Occipital lobe (tissue), 2 donors: ENCODE measurements around the gene GGPS1. TPM values are rescaled to one million over a fixed set of nuclear protein-coding genes. Genes with fewer than 3 reads are reported as not detected.
"Not testable (repeated sequence)": the region's sequence is repeated elsewhere in the genome, so short reads cannot be mapped to it uniquely, and the experiment has no call there.

Experiments
- DNase-seq: peaks from one replicate; lab custom pipeline; 2025; lab: John Stamatoyannopoulos, UW
- total RNA-seq: library from RNA; depleted of rRNA; stranded (reverse); fragments of >200 nt; gene quantifications from one replicate; pipeline ENCODE4 v1.2.3, GENCODE V29; 2014

GGPS1 gene
- total RNA-seq, 1 donor from 2014 or later, result 35.2 TPM

DNA sequence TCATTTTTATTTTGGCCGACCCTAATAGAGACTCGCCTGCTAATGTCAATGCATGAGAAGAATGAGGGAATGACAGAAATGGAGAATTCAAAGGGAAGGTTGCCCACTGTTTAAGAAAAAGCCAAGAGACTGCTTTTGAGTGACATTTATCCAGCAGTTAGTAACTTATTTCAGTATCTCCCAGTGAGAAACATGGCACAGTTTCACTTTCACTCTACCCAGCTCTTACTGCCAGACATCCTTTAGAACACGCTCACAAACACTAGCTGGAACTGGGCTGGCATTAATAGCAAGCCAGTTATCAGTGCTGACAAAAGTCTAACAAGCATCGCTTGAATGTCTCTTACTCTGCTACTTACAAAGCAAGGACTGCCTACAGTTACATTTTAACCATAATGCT lies 8.5 kb downstream of the GGPS1 start:
- no peak for DNase-seq

DNA sequence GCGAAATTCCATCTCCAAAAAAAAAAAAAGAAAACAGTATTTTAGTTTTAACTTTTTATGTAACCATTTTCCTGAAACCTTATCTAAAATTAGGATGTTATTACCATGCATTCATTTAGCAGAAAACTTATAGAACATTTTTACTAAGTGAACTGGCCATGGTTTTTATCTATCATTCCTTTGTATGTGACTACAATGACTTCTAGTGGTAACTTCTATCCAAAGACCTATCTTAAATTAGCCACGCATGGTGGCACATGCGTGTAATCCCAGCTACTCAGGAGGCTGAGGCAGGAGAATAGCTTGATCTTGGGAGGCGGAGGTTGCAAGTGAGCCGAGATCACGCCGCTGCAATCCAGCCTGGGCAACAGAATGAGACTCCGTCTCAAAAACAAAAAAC lies 11.4 kb downstream of the GGPS1 start:
- DNase-seq, result no peak

DNA sequence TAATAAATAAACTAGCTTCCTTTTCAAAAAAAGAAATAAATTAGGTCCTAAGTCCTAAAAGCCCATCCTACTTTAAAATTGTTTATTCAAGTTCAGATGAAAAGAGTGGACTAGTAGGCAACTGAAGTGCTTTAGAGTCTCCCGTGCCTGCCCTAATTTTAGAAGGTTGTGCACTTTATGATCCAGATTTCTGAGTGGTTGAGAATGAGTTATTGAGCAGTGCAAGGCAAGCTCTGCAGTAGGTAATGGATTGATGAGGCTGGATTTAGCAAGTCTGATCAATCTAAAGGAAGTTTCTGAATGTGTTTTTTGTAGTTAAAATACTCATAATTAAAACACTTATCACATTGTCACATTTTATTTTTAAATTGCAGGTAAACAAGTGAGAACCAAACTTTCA lies 13.0 kb downstream of the GGPS1 start:
- no peak for DNase-seq

DNA sequence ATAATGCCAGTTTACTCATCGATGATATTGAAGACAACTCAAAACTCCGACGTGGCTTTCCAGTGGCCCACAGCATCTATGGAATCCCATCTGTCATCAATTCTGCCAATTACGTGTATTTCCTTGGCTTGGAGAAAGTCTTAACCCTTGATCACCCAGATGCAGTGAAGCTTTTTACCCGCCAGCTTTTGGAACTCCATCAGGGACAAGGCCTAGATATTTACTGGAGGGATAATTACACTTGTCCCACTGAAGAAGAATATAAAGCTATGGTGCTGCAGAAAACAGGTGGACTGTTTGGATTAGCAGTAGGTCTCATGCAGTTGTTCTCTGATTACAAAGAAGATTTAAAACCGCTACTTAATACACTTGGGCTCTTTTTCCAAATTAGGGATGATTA lies 13.7 kb downstream of the GGPS1 start:
- no peak for DNase-seq

DNA sequence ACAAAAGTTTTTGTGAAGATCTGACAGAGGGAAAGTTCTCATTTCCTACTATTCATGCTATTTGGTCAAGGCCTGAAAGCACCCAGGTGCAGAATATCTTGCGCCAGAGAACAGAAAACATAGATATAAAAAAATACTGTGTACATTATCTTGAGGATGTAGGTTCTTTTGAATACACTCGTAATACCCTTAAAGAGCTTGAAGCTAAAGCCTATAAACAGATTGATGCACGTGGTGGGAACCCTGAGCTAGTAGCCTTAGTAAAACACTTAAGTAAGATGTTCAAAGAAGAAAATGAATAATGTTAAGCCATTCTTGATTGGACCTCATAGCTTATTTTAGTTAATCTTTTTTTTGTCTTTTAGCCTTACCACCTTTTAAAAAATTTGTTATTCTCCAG lies 14.1 kb downstream of the GGPS1 start:
- no peak for DNase-seq

DNA sequence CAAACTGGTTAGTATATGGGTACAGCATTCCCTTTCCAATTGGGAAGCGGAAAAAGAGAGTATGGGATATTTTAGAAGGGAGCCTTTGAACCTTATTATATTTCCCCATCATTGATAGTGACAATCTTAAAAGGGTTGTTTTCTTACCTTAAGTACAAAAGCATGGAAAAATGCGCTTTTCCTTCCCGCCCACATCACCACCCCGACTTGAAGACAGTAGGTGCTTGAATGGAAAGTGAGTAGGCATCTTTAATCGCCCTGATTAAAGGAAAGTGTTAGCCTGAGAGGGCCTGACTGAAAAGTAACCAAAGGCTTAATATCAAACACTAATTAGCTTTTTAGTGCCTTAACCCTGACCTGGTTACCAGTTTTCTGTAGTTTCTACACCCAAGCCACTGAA lies 15.4 kb downstream of the GGPS1 start:
- no peak for DNase-seq

DNA sequence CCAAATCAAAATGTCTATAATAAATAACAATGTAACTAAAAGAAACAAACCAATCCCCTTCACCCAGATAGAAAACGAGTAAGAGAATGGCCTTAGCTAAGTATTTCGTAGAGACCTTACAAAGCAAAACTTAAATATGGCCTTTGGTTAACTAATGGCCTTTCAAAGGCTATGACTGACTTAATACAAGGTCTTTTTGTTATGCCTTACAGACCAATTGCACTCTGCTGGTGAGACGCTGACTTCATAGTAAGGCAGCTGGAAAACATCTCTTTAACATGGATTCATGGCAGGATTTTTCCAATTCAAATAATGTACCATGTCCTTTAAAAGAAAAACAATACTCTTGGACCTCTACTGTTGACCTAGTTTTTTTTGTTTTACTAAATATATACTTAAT lies 23.1 kb downstream of the GGPS1 start:
- no peak for DNase-seq

DNA sequence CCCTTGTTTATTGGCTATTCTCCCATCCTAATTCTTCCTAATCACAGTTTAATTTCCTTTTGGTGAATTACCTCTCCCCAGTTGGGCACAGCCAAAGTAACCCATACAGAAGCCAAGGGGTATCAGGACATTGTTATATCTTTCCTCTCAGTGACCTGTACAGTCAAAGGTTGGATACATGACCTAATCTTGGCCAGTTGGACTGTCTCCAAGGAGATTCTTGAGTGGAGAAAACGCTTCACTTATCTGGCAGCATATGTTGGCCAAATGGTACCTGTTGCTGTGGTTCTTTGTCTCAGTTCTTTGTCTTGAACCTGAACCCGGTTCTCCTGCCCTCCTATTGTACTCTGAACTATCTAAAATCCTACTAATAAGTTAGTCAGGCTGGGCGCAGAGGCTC lies 23.5 kb downstream of the GGPS1 start:
- no peak for DNase-seq

DNA sequence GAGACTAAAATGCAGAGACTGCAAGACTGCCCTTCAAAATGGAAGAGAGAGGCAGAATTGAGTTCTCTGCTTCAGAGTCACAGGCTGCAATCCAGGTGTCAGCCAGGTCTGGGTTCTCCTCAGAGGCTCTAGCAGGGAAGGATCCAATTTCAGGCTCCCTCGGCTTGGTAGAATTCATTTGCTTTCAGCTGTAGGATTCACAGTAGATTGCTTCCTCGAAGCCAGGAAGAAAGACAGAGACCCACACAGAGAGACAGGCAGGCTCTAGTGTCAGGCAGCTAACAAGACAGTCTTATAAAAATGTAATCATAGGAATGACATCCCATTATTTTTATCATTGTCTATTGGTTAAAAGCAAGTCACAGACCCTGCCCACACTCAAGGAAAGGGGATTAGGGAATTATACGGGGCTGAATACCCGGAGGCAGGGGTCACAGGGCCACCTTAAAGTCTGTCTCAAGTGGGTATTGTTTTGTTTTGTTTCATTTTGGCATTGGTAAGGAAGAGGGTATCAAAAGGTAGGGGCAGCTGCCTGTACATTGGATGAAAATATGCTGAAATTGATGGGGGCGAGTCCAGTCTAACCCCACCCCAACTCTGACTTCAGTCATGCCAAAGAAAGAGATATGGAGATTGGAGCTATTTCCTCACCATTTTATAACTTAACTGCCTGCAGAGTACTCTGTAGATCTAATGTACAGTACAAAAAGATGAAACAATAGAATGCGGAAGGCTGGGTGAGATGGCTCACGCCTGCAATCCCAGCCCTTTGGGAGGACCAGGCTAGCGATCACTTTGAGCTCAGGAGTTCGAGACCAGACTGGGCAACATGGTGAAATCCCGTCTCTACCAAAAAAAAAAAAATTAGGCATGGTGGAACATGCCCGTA lies 29.4 kb downstream of the GGPS1 start:
- no peak for DNase-seq

DNA sequence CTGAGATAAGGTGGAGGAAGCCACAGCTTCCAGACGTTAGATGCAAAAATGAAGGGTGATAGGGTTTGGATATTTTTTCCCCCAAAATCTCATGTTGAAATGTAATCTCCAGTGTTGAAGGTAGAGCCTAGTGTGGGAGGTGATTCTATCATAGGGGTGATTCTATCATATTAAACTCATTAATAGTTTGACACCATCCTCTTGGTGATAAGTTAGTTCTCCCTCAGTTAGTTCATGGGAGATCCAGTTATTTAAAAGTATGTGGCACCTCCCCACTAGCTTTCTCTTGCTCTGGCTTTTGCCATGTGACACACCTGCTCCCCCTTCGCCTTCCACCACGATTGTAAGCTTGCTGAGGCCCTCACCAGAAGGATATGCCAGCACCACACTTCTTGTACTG lies 30.5 kb downstream of the GGPS1 start:
- no peak for DNase-seq

DNA sequence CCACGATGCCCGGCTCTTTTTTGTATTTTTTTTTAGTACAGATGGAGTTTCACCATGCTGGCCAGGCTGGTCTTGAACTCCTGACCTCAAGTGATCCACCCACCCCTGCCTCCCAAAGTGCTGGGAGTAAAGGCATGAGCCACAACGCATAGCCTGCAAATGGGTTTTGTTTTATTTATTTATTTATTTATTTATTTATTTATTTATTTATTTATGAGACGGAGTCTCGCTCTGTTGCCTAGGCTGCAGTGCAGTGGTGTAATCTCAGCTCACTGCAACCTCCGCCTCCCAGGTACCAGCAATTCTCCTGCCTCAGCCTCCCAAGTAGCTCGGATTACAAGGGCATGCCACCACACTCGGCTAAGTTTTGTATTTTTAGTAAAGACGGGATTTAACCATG lies 35.8 kb downstream of the GGPS1 start:
- DNase-seq, result not testable (repeated sequence)

DNA sequence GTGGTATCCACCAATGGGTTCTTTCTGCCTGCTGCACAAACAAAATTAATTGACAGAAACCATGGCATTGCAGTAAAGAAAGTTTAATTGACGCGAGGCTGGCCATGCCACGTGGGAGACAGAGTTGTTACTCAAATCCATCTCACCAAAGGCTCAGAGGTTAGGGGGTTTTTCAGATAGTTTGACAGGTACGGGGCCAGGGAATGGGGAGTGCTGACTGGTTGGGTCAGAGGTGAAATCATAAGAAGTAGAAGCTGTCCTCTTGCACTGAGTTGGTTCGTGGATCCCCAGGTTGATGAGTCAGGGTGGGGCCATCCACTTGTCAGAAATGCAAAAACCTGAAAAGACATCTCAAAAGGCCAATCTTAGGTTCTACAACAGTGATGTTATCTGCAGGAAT lies 37.9 kb downstream of the GGPS1 start:
- DNase-seq, result no peak

DNA sequence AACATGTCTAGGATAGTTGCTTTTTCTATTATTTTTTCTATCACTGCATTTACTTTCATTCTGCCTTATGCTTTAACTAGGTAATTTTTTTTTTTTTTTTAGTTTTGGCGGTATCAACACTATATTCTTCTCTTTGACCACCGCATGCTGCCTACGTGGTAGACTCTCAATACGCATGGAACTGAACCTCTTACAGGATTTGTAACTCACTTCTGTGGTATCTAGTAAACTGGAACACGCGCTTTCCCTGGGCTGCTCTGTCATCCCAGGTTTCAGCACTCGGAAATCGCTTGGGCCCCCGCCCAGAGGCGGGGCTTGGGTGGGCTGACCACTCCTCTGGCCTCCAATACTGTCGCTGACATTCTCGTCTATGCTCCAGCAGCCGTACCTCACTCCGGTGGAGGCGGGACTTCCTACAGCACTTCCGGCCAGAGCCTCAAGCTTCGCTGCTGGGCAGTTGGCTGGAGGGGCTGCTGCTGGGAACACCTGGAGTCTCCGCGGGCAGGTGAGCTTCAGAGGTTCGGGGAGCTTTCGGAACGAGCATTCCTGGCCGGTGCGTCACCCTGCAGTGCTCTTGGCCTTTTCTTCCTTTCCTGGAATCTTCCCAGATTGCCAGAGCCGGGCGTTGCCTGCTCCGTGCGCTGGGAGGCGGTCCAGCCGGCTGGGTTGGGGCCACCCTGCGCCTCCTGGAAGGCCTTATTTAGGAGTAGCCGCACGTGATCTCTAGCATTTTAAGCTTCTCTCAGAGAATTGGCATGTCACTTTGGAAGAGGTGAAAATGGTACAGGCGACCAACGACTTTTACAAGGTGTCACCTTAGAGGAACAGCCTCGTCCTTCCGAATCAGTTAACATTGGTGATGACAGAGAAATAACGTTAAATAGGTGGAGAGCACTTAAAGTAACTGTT lies 38.9 kb downstream of the GGPS1 start, which contains the start of gene TBCE:
Gene TBCE, plus strand, starts transcription at position 428 of the 909 bp plus-strand sequence. CDS start 12,623 bp downstream, outside the sequence.
- peak; percentile 94 for DNase-seq

DNA sequence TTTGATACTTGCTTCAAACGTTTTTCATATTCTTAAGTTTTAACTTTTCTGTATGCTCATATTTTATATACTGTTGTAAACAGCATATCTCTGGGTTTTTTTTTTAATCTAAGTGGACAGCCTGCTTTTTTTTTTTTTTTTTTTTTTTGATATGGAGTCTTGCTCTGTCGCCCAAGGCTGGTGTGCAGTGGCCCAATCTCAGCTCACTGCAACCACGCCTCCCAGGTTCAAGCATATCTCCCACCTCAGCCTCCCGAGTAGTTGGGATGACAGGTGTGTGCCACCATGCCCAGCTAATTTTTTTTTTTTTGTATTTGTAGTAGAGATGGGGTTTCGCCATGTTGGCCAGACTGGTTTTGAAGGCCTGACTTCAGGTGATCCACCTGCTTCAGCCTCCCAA lies 40.1 kb downstream of the GGPS1 start:
- no peak for DNase-seq

DNA sequence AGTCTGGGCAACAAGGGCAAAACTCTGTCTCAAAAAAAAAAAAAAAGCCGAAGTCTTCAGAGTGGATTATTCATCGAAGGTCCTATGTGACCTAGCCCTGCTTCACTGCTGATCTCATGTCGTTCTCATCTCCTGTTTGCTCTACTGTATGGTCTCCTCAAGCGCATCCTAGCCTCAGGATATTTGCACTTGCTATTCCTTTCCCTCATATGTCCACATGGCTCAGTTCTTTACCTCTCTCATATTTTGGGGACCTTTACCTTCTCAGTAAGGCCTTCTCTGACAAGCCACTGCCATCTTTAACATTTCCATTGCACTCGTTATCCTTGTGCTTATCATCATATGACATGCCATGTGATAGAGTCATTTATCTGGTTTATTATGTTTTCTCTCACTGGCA lies 41.4 kb downstream of the GGPS1 start:
- no peak for DNase-seq

DNA sequence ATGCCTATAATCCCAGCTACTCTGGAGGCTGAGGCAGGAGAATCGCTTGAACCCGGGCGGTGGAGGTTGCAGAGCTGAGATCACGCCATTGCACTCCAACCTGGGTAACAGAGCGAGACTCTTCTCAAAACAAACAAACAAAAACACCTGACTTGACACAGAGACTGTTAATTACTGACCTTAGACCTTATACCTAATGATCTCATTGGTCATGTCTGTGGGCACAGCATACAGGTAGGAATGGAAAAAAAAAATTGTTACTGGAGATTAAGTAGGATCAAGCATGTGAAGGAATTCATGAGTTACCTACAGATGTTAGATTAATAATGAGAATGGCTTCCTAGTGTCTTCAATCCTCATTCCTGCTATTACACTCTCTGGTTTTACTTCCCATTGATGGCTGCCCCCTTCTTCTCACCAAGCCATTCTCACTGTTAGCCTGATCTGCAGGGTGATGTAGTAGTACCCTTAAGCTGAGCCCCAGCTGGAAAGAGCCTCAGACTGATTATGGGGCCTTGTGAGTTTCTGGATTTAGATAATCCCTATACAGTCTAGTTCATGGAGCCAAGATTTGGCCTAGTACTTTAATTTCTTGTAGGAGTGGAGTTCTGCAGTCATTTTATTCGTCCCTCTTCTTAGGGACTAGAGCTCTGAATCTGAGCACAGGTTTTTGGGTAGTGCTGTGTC lies 47.7 kb downstream of the GGPS1 start:
- no peak for DNase-seq

DNA sequence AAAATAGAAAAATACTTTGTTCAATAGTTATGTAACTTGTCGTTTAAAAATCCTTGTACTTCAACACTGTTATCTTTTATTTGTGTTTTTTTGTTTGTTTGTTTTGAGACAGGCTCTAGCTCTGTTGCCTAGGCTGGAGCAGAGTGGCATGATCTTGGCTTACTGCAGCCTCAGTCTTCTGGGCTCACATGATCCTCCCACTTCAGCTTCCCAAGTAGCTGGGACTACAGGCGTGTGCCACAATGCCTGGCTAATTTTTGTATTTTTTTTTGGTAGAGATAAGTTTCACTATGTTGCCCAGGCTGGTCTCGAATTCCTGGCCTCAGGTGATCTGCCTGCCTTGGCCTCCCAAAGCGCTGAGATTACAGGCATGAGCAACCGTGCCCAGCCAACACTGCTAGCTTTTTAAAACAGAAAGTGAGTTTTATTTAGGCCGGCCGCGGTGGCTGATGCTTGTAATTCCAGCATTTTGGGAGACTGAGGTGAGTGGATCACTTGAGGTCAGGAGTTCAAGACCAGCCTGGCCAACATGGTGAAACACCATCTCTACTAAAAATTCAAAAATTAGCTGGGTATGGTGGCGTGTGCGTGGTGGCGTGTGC lies 49.9 kb downstream of the GGPS1 start:
- not testable (repeated sequence) for DNase-seq

DNA sequence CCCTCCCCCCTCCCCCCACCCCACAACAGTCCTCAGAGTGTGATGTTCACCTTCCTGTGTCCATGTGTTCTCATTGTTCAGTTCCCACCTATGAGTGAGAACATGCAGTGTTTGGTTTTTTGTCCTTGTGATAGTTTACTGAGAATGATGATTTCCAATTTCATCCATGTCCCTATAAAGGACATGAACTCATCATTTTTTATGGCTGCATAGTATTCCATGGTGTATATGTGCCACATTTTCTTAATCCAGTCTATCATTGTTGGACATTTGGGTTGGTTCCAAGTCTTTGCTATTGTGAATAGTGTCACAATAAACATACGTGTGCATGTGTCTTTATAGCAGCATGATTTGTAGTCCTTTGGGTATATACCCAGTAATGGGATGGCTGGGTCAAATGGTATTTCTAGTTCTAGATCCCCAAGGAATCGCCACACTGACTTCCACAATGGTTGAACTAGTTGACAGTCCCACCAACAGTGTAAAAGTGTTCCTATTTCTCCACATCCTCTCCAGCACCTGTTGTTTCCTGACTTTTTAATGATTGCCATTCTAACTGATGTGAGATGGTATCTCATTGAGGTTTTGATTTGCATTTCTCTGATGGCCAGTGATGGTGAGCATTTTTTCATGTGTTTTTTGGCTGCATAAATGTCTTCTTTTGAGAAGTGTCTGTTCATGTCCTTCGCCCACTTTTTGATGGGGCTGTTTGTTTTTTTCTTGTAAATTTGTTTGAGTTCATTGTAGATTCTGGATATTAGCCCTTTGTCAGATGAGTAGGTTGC lies 53.8 kb downstream of the GGPS1 start:
- not testable (repeated sequence) for DNase-seq

DNA sequence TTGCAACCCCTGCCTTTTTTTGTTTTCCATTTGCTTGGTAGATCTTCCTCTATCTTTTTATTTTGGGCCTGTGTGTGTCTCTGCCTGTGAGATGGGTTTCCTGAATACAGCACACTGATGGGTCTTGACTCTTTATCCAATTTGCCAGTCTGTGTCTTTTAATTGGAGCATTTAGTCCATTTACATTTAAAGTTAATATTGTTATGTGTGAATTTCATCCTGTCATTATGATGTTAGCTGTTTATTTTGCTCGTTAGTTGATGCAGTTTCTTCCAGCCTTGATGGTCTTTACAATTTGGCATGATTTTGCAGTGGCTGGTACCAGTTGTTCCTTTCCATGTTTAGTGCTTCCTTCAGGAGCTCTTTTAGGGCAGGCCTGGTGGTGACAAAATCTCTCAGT lies 57.3 kb downstream of the GGPS1 start:
- not testable (repeated sequence) for DNase-seq

DNA sequence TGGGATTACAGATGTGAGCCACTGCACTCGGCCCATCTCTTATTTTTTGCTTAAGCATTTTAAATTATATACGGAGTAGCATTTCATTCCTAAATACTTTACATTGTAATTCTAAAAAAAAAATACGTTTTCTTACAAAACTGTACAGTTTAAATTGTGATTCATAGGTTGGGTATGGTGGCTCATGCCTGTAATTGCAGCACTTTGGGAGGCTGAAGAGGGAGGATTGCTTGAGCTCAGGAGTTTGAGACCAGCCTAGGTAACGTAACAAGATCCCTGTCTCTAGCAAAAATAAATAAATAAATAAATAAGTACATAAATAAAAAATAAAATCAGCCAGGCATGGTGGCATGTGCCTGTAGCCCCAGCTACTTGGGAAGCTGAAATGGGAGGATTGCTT lies 63.5 kb downstream of the GGPS1 start:
- no peak for DNase-seq
